Activated naive CD8-positive, alpha-beta T cell treated with anti-CD3 and anti-CD28 coated beads, Interleukin-2, amount 50 U/mL, for 24 hours (primary cell): ENCODE results near the gene RASA3.
"Not testable (repeated sequence)": the region's sequence is repeated elsewhere in the genome, so short reads cannot be mapped to it uniquely, and the experiment has no call there.

Source experiments
- ATAC-seq: fragments of 150-1000 bp; cut with Tn5 transposase; one replicate; pipeline ENCODE4 v1.10.0; 2021
- DNase-seq: peaks from one replicate; pipeline ENCODE4 v3.0.0; 2021
- H3K27ac Mint-ChIP-seq: one replicate; pipeline ENCODE4 v1.8.0; 2021; ENCODE audit warnings: mild to moderate bottlenecking, mixed read lengths
- H3K27me3 Mint-ChIP-seq: one replicate; pipeline ENCODE4 v1.8.0; 2021; ENCODE audit warnings: mixed read lengths
- H3K36me3 Mint-ChIP-seq: one replicate; pipeline ENCODE4 v1.8.0; 2021; ENCODE audit warnings: low read depth, mixed read lengths
- H3K4me1 Mint-ChIP-seq: one replicate; pipeline ENCODE4 v1.8.0; 2021; ENCODE audit warnings: mixed read lengths
- H3K4me3 Mint-ChIP-seq: one replicate; pipeline ENCODE4 v1.8.0; 2021; ENCODE audit warnings: mild to moderate bottlenecking, moderate library complexity, mixed read lengths
- H3K9me3 Mint-ChIP-seq: one replicate; pipeline ENCODE4 v1.8.0; 2021; ENCODE audit warnings: mixed read lengths

The RASA3 gene

DNA sequence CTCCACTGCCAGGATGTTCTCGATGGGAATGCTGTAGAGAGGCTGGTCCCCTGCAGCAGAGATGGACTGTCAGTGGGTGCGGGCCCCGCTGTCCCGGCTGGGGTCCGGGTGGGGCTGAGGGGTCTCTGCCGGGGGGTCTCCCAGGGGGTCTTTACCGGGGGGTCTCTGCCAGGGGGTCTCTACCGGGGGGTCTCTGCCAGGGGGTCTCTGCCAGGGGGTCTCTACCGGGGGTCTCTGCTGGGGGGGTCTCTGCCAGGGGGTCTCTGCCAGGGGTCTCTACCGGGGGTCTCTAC lies 132.9 kb downstream of the RASA3 start:
- Mint-ChIP-seq H3K27me3 (no peaks in the 10 kb centered on the region), H3K9me3 (no peaks in the 10 kb centered on the region), H3K4me1 (no peaks in the 10 kb centered on the region), H3K36me3 (peaks cover 1% of the 10 kb centered on the region), H3K4me3 (no peak overlapping the region), H3K27ac (no peak overlapping the region)
- ATAC-seq (no peak), DNase-seq (no peak)

DNA sequence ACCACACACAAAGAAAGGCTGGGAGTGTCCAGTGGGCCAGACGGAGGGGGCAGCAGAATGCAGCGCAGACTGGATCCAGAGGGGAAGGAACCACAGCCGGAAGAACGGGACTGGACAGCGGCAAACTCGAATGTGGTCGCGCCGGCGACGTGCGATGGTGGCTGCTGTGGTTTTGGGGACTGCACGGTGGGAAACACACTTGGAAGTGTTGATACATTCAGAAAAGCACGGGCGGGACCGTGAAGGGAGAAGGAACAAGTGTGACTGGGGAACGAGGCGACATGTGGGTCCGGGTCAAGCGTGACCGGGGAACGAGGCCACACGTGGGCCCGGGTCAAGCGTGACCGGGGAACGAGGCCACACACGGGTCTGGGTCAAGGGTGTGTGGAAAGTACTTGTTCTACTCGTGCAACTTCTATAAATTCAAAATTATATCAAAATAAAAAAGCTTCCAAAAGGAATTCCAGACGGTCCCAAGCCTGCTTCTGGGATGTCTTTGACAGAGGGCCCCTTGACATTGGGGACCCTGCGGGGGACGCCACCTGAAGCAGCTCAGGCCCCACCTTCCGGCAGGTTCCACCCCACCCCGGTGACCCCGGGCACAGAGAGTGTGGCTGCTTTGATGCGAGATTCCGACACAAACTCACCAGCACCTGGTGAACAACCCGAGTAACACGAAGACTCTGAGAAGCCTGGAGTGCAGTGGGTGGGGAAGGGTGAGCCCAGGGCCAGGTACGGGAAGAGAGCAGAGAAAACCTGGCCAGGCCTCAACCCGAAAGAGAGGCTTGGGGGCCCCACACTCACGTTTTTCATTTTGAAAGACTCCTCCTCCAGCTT lies 133.4 kb downstream of the RASA3 start:
- Mint-ChIP-seq H3K36me3 (peaks cover 6% of the 10 kb centered on the region), H3K27ac (peak overlapping the region; percentile 7), H3K4me3 (no peak overlapping the region), H3K9me3 (no peaks in the 10 kb centered on the region), H3K27me3 (no peaks in the 10 kb centered on the region), H3K4me1 (peaks cover 2% of the 10 kb centered on the region)
- ATAC-seq (no peak), DNase-seq (no peak)

DNA sequence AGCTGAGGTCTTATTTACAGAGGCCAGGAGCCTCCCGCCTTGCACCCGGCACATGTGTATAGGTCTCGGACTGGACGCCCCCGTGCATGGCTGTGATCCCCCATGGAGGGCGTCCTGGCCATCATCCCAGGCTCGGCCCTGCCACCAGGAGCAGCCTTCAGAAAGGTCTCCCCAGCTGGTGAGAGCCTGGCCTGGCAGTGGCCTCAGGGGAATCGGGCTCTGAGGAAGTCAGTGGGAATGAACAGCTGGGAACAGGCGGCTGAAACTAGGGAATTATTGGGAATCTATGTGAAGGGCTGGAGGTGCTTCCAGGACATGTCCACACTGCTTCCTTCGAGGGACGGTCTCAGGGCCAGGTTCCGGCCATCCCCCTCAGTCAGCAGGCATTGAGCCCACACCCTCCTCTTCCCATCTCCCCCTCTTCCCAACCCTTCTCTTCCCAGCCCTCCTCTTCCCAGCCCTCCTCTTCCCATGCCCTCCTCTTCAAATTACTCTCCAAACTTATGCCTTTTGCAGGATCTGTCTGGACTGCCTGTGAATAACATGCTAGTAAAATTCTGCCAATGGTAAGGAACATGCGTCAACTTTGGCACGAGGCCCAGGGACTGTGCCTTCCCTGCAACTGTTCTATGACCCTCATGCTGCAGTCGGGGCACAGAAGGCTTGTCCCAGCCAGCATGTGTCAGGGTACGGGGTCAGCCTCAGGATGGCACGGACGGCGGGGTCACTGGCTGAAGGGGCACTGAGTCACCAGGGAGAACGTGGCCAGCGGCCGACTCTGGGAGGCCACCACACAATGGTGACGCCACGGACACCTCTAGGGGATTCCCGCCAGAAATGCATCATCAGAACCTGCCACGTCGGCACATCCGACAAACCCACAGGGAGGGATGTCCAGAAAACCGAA lies 134.3 kb downstream of the RASA3 start:
- Mint-ChIP-seq H3K9me3 (no peaks in the 10 kb centered on the region), H3K4me3 (no peak overlapping the region), H3K27me3 (no peaks in the 10 kb centered on the region), H3K4me1 (peaks cover 2% of the 10 kb centered on the region), H3K36me3 (peaks cover 6% of the 10 kb centered on the region), H3K27ac (peak overlapping the region; percentile 7)
- ATAC-seq (no peak), DNase-seq (no peak)

DNA sequence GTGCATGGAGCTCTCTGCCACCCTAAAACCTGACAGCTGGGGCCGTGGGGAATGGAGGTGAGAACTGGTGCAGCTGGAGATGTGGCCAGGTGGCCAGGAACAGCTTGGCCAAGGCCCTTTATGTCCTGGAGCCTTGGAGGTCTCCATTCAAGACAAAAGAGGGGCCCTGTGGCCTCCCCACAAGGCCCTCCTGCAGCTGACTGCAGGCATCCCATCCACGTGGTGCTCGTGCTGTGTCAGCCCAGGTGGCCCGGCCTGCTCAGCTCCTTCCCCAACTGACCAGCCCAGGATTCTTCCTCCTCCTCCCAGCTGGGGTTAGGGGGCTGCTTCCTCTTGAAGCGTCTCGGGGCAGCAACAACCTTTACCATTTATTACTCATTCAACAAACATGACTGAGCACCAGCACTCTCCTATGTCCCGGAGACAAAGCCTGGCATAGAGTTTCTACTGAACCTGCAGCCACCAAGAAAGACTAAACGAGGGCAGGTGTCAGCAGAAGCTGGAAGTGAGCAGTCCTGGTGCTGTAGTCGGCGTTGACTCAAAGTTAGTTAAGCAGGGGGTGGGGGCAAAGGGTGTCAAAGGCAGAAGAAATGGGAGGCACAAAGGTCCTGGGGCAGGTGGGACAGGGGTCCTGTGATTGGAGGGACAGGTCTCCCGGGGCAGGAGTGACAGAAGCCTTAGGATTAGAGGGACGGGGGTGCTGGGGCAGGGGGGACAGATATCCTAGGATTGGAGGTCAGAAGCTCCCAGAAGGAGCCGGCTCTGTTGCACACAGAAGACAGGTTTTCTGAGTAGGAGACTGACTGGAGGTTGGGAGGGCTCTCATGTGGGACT lies 135.3 kb downstream of the RASA3 start:
- peaks cover 2% of the 10 kb centered on the region for H3K4me1 Mint-ChIP-seq
- no peak overlapping the region for H3K4me3 Mint-ChIP-seq
- ATAC-seq (no peak), DNase-seq (no peak)
- no peaks in the 10 kb centered on the region for H3K9me3 Mint-ChIP-seq
- peak overlapping the region; percentile 14 for H3K27ac Mint-ChIP-seq
- peaks cover 9% of the 10 kb centered on the region for H3K36me3 Mint-ChIP-seq
- no peaks in the 10 kb centered on the region for H3K27me3 Mint-ChIP-seq

DNA sequence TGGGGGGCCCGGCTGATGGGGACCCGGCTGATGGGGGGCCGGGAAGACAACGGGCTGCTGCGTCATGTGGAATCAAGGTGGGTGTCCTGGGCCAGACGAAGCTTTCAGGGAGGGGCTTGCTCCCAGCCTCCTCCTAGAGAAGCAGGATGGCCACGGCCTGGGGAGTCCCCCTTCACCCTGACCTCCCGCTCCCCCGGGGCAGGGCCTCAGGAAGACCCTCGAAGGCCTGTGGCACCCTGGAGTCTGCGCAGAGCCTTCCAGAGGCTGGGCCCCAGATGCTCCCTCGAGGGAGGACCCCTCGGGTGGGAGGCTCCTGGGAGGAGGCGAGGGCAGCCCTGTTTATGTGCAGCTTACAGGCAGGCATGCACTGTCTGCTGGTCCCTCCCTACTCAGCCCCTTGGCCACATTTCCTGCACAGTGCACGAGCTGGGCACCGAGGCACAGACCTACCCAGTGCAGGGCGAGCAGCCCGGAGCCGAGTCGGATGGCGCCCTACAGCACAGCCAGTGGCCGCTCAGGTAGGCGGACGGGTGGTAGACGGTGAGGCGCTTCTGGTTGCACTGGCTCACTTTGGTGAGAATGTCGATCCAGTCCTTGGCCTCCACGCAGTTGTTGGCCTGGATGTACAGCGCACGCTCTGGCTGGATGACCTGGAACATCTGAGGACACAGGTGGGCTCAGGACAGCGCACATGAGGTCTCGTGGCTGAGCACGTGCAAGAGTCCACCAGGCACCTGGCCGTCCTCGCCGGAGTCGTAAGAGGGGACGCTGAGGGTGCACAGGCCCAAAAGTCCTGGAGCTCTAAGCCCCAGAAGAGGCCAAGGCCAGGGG lies 136.1 kb downstream of the RASA3 start:
- peaks cover 14% of the 10 kb centered on the region for H3K36me3 Mint-ChIP-seq
- ATAC-seq = no peak
- H3K4me3 Mint-ChIP-seq = no peak overlapping the region
- H3K9me3 Mint-ChIP-seq = no peaks in the 10 kb centered on the region
- no peaks in the 10 kb centered on the region for H3K27me3 Mint-ChIP-seq
- H3K4me1 Mint-ChIP-seq = peaks cover 2% of the 10 kb centered on the region
- H3K27ac Mint-ChIP-seq = no peak overlapping the region
- DNase-seq = no peak

DNA sequence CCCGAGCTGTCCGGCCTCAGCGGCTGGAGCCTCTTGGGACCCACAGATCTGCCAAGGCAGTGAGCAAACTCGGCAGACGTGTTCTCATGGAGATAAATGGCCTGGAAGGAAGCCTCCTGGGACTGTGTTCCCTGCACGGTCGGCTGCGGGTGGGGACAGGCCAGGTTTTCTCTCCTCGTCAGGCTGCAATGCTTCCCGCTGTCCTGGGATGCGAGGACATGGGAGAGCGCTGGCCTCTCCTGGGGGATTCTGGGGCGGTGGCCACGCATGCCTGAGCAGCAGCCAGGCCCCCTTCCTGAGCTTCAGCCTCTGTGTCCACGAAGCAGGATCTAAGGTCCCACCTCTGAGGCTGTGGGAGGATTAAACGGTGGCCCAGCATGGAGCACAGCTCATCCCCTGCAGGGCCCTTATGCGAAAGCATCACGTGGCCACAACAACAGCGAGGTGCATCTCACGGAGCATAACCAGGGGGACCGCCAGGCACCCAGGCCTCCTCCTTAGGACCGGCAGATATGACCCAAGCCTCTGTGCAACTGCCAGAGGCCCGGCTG lies 137.3 kb downstream of the RASA3 start:
- H3K36me3 Mint-ChIP-seq = peaks cover 20% of the 10 kb centered on the region
- no peaks in the 10 kb centered on the region for H3K9me3 Mint-ChIP-seq
- peaks cover 3% of the 10 kb centered on the region for H3K4me1 Mint-ChIP-seq

DNA sequence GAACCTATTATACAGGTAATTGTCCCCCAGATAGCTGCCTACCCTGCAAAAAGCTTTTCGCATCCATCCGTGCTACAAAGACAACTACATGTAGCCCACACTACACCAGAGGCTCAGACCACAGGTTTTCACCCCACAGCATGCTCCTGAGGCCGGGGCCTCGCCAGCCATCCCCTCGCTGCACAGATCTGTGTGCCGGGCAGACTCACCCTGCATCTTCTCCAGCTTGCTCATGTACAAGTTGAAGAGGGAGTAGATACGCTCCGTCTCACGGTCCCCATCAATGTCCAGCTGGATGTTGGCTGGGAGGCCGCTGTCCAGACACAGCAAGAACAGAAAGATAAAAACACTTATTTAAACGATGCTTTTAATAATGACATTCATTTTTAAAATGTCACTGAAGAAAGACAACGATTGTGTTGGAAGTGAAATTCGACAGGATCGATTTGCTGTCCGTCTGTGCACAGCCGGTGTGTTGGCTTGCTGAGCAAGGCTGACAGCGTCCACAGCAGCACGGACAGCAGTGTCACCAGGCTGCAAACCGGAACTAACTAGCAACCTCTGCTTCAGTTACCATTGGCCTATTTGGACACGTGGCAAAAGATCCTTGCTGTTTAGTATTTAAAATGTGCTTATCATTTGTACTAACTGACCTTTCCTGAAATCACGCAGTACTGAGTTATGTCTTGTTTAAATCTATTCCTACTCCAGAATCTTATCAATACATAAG lies 140.0 kb downstream of the RASA3 start:
- no peak for DNase-seq
- Mint-ChIP-seq H3K27ac (no peak overlapping the region), H3K9me3 (no peaks in the 10 kb centered on the region), H3K4me3 (no peak overlapping the region), H3K27me3 (no peaks in the 10 kb centered on the region), H3K36me3 (peaks cover 32% of the 10 kb centered on the region), H3K4me1 (peaks cover 6% of the 10 kb centered on the region)
- no peak for ATAC-seq

More for the DNA sequence above, 137.3 kb downstream of the RASA3 start:
- ATAC-seq (no peak), DNase-seq (no peak)
- no peaks in the 10 kb centered on the region for H3K27me3 Mint-ChIP-seq
- H3K27ac Mint-ChIP-seq = no peak overlapping the region
- no peak overlapping the region for H3K4me3 Mint-ChIP-seq

DNA sequence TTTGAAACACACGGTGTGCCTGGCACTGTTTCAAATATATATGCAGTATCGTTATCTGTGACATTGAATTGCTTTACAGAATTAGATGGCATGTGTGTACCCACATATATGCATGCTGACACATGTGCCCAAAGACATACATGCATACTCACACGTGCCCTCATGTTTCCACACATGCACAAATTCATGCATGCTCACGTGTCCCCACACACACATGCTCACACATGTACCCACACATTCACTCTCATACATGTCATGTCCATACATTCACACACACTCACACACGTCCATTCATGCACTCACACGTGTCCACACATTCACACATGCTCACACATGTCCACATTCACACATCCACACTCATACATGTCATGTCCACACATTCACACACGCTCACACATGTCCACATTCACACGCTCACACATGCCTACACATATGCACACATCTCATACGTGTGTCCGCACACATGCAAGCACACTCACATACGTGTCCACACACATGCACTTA lies 140.7 kb downstream of the RASA3 start:
- ATAC-seq (no peak), DNase-seq (no peak)
- Mint-ChIP-seq H3K9me3 (no peaks in the 10 kb centered on the region), H3K4me1 (peaks cover 6% of the 10 kb centered on the region), H3K36me3 (peaks cover 32% of the 10 kb centered on the region), H3K27ac (no peak overlapping the region), H3K27me3 (no peaks in the 10 kb centered on the region), H3K4me3 (no peak overlapping the region)

DNA sequence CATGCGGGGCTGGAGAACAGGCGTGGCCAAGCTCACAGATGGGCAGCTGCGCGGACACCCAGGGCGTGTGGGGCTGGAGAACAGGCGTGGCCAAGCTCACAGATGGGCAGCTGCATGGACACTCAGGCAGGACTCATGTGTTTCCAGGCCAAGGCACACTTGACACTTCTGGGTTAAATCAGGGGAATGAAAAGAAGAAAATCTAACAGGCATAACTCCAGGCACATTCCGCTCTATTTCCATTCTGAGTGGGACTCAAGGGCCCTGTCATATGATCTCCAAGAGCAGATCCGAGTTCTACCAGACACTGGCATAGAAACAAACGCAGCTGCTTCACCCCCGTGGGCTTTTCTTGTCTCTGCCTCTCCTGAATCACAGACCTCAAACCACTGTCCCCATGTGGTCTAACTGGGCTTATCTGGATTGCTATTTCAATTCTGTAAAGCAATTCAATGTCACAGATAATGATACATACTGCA lies 141.2 kb downstream of the RASA3 start:
- H3K27me3 Mint-ChIP-seq = no peaks in the 10 kb centered on the region
- peaks cover 6% of the 10 kb centered on the region for H3K4me1 Mint-ChIP-seq
- H3K9me3 Mint-ChIP-seq = no peaks in the 10 kb centered on the region
- ATAC-seq (no peak), DNase-seq (no peak)
- peaks cover 32% of the 10 kb centered on the region for H3K36me3 Mint-ChIP-seq
- no peak overlapping the region for H3K4me3 Mint-ChIP-seq
- no peak overlapping the region for H3K27ac Mint-ChIP-seq

DNA sequence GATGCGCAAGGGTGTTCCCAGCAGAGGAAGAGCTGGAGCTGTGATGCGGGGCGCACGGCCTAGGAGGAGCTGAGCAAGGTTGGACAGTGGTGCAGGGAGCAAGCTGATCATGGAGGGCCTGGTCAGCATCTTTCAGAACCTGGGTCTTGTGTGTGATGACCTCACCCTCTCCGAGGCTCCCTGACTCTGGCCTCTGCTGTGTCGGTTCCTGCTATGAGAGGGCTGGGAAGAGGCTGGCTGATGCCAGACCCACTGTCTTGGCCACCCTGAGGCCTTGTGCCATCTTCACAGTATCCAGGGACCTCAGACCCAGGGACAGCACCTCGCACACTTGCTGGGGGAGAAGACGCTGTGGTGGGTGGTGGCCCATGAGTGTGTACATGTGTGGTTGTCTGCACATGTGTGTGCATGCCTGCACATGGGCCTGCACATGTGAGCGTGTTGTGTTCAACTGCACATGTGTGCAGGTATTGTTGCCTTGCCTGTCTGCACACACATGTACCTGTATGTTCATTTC lies 142.0 kb downstream of the RASA3 start:
- no peak for ATAC-seq
- H3K27me3 Mint-ChIP-seq = no peaks in the 10 kb centered on the region
- H3K36me3 Mint-ChIP-seq = peaks cover 32% of the 10 kb centered on the region
- no peaks in the 10 kb centered on the region for H3K9me3 Mint-ChIP-seq
- H3K4me1 Mint-ChIP-seq = peaks cover 6% of the 10 kb centered on the region
- no peak overlapping the region for H3K4me3 Mint-ChIP-seq
- no peak for DNase-seq
- peak overlapping the region; percentile 69 for H3K27ac Mint-ChIP-seq

DNA sequence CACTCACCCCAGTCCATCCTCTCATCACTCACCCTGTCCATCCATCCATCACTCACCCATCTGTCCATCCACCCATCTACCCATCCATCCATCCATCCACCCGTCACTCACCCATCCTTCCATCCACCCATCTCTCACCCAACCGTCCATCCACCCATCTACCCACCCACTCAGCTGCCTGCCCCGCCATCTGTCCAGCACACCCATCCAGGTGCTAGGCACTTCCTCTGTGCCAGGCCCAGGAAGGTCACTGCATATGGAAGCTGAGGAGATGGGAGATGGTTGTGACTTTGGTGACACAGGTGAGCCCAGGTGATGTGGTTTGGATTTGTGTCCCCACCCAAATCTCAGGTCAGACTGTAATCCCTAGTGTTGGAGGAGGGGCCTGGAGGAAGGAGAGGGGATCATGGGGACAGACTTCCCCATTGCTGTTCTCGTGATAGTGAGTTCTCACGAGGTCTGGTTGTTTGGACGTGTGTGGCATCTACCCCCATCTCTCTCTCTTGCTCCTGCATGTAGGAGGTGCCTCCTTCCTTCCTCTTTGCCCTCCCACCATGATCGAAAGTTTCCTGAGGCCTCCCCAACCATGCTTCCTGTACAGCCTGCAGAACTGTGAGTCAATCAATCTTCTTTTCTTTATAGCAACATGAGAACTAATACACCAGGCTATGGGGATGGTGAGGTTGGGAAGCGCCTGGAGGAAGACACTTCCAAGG lies 142.7 kb downstream of the RASA3 start:
- Mint-ChIP-seq H3K27me3 (no peaks in the 10 kb centered on the region), H3K9me3 (no peaks in the 10 kb centered on the region), H3K27ac (peak overlapping the region; percentile 69), H3K4me1 (peaks cover 6% of the 10 kb centered on the region), H3K36me3 (peaks cover 32% of the 10 kb centered on the region), H3K4me3 (no peak overlapping the region)
- ATAC-seq = no peak
- no peak for DNase-seq

DNA sequence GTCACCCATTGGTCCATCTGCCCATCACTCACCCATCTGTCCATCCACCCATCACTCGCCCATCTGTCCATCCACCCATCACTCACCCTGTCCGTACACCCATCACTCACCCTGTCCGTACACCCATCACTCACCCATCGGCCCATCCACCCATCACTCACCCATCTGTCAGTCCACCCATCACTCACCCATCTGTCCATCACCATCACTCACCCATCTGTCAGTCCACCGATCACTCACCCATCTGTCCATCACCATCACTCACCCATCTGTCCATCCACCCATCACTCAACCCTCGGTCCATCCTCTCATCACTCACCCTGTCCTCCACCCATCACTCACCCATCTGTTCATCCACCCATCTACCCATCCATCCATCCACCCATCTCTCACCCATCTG lies 143.6 kb downstream of the RASA3 start:
- not testable (repeated sequence) for H3K9me3 Mint-ChIP-seq, DNase-seq, ATAC-seq, H3K27me3 Mint-ChIP-seq, H3K4me3 Mint-ChIP-seq, H3K27ac Mint-ChIP-seq, H3K4me1 Mint-ChIP-seq
- peaks cover 26% of the 10 kb centered on the region for H3K36me3 Mint-ChIP-seq
